HG03175 (cell line): ENCODE data around the gene REPS1.
A peak's percentile ranks its signal among the peaks of the same experiment; 100 is the strongest.

Experiments used
- ATAC-seq: cut with Tn5 transposase; IDR thresholded peaks from one replicate; pipeline ENCODE4 v1.9.1; 2021; ENCODE audit warnings: mild to moderate bottlenecking, moderate library complexity; ENCODE audit not compliant: unreplicated experiment

REPS1 gene

DNA sequence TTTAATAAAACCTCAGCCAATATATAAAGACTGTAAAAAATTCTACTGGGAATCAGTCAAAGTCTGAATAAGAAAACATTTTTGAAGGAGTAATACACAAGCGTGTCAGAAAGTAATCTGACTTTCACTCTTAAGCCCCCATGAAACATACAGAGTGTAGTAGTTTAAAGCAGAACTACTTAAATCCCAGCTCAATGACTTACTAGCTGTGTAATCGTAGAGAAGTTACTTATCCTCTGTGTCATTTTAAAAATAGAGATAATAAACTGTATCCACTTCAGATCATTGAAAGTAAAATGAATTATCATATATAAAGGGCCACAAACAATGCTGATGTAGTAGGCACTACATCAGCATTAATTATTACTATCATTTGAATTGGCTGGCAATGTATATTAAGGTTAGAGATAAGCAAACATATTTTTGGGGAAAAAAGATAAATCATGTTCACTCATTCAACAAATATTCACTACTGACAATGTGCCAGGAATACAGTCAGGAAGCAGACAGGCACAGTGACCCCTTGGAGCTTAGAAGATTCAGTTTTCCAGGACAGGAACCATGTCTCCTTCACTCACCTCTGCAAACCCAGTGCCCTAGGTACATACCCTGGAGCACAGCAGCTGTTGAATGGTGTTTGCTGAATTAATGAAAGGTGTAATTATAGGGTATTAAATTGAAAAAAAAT is 14.4 kb downstream of the REPS1 start:
- ATAC-seq, result no peak

DNA sequence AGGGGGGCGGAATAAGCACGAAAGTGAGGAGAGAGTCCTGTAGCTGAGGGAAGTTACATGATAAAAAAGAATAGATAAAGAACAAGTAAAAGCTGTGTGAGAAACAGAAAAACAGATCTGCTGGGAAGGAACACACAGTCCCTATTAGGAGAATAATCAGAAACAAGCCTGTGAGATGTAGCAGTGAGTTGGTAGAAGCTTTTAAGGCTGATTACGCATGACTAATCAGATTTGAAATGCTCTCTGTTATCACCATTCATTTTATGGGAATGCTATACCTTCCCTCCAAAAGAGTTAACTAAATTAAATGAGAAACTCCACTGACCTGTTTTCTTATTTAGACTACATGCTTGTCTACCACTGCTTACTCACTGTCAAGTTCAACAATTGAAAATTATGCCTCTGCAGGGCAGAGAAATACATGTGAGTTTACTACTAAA is 15.8 kb downstream of the REPS1 start:
- no peak for ATAC-seq

DNA sequence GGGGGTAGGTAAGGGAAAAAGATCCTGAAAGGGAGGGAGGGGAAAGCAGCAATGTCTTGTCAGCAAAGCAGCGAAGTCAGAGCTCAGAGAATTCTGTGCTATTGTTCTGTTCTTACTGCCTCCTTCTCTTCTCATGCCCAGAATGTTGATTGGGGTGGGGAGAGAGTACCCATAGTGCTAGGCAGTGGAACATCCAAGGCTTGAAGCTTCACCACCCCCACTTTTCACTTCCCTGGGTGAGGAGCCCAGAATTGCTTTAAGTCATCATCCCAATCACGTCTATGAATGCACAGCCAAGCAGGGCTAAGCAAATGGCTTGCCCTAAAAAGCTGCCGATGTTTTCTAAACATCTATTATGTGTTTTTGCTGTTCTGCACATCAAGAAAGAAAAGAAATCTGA is 16.5 kb downstream of the REPS1 start:
- no peak for ATAC-seq

DNA sequence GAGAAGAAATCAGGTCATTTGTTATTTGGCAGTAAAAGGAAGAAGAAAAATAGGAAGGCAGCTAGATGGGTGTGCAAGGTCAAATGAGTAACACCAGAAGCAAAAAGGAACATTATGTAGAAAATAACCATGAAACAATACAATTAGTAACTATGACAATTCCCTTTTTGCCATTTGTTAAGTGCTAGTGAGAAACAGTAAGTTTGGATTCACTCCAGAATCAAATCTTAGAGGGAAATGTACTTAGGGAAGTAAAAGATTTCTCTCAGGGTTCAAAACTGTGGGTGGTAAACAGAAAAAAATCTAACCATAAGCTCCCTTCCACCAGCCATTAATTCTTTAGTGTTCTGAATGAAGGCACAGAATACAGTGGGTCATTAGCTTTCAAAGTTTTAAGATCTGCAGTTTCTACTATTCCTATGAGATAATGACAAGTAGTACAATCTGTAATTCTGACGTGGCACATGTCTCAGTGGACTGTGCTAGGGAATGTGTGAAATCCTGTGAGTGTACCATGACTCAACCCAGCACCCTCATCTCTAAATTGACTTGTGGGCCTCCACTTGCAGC is 17.1 kb downstream of the REPS1 start:
- peak; percentile 58 for ATAC-seq

DNA sequence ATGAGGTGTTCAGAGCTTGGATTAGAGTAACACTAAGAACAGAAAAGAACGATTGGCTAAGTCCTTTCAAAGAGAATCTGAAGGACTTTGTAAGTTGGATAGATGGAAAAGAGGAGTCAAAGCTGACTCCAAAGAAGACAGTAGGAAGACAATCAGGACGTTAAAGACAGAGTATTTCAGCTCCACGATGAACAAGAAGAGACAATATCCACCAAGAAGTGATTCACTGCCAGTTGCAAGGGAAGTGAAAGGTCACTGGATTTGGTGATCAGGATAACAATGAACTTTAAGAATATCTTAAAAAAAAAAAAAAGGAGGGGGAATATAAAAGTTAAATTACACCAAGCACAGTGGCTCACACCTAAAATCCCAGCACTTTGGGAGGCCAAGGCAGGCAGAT is 17.9 kb downstream of the REPS1 start:
- no peak for ATAC-seq

DNA sequence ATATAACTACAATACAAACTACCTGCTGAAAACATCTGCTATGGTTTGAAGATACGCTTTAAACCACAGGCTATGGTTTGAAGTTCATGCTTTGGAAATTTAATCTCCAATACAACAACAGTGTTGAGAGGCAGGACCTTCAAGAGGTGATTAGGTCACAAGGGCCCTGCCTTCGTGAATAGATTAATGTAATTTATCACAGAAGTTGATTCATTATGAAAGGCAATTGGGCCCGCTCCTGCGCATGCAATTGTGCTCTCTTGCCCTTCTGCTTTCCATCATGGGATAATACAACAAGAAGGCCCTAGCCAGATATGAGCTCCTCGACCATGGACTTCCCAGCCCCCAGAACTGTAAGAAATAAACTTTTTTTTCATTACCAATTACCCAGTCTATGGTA is 21.2 kb downstream of the REPS1 start:
- no peak for ATAC-seq

DNA sequence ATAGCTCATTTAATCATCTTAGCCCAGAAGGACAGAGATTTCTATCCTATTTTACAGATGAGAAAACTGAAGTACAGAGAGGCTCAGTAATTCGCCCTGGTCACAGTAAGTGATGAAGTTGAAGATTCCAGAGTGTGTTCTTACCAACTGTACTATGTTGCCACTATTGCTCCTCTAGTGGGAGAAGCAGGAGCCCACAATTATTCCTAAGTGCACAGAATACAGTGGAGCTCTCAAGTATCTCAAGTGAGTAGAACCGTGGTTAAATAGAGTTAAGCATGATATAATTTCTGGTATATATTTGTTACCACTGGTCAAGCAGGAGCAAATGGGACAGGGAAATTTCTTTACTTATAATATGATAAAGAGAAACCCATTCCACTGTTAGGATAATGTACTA is 22.1 kb downstream of the REPS1 start:
- no peak for ATAC-seq

DNA sequence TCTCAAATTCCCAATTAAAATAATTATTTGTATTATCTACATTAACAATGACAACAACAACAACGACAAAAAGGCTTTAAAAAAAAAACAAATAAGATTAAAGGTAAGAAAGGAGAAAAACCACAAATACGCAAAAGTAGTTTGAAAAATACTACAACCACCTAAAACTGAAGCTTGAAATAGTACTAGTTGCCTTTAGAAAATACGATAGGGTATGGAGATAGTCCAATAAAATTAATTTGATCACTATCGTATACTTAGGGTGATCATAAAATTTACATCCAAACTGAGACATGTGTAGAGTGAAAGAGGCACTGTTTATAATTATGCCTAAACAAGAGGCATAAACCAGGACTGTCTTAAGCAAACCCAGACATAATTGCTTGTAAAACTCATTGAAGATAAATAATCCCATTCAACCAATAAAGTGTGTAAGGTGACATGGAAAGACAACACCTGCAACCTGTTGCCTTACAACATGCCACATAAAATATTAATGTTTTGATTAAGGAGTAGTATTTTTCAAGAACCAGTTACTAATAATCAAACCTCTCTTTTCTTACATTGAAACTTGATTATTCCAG is 22.7 kb downstream of the REPS1 start:
- no peak for ATAC-seq

DNA sequence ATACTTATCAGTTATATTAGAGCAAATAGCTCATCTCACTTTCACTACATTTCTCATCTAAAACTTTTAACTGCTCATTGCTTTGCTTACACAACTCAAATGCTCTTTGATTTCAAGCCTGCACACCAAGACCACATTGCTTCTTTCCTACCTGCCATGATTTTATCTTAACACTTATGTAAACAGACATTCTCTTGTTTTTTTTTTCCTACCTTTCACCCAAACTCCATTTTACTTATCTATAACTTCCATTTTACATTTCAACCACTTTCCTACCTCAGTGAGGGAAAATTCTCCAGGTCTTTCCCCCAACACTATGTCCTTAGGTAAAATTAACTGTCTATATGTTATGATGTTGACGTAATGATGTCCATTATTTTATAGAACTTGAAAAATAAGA is 24.0 kb downstream of the REPS1 start:
- no peak for ATAC-seq

DNA sequence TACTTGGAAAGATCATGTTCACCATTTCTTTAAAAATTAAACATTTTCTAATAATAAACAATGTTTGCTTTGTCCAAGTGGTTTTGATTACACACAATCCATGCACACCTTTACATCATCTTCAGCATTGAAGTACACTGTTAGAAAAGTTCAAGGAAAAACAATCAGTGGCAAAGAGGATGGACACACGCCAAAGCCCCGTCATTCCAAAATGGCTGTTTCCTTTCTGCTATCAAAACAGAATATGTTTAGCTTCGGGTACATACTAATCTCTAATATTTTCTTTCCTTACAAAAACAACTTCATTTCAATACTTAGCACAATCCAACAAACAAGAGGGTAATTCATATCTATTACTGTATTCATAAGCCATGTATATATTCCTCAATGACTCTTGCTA is 24.5 kb downstream of the REPS1 start:
- no peak for ATAC-seq

DNA sequence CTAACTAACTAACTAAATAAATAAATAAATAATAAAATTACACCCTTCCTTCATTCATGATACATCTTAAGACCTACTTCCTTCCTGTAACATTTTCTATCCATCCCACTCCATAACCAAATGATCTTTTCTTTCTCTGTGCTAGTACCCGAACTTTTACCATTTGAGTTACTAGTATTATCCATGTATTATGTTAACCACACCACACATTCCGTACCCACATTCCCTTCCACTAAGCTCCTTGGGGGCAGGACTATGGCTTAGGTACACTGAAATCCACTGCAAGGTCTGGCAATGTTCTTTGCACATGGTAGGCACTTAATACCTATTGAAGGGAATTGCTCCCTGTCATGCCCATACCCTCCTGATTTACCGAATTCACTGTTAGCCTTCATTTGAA is 24.9 kb downstream of the REPS1 start:
- no peak for ATAC-seq

DNA sequence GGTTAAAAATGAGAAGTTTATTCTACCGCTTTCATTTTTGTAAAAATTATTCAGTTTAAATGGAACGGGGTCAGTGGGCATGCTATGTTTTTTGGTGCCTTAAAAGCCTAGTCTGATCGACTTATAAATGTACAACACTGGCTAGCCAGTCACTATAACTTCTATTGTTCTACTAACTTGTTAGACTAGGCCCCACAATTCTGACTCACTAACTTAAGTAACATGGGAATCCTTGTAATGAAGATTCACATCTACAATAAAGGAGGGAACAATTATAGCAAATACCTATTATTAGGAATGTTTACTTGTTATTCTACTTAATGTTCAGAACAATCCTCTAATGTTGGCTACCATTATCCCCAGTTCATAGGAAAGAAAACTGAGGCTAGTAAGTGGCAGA is 28.5 kb downstream of the REPS1 start:
- no peak for ATAC-seq

DNA sequence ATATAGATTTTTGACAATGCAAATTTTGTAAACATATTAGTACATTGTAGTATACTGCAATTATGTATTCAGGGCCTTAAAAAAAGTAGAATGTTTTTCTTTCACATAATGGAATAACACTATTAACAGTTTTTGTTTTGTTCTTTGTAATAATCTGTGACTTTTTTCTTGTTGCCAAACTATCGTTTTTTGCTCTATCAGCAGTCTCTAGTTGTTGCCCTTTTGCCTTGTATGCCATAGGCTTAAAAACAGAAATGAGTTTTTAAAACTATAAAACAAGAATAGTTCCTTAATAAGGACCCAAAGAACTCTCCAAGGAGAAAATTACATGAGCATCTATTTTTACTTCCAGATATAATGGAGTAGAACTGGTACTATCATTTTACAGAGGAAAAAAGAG is 29.5 kb downstream of the REPS1 start:
- ATAC-seq, result no peak

DNA sequence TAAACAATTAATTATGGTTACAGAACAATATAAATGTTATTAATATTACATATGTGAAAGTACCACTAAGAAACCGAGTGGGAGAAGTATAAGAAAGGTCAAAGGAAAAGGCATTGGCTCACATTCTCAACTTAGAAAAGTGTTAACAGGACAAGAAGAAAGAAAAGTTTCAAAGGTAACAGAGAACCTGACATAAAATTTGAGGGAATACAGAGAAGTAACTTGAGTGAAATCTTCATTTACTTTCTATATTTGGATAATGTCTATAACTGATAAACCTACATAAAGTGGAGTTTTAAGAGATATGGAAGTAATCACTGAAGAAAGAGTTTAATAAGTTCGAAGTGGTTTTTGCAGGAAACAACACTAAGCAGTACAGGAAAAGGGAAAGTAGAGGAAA is 30.1 kb downstream of the REPS1 start:
- no peak for ATAC-seq

DNA sequence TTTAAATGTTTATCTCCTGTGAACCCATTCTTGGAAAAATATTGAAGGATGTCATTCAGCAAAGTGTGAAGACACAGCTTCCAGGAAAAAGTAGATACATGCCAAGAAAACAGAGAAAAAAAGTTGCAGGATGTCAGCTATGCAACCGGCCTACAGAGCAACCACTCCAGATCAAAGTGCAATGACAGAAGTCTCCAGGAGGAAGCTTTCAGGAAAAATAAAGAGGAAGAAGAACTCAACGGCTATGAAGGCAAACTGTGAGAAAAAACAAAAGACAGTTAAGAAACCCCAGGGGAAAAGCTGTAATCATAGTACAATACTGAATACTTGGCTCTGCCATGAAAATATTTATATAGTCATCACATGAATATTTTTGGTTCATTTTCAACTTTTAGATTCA is 30.6 kb downstream of the REPS1 start:
- no peak for ATAC-seq

DNA sequence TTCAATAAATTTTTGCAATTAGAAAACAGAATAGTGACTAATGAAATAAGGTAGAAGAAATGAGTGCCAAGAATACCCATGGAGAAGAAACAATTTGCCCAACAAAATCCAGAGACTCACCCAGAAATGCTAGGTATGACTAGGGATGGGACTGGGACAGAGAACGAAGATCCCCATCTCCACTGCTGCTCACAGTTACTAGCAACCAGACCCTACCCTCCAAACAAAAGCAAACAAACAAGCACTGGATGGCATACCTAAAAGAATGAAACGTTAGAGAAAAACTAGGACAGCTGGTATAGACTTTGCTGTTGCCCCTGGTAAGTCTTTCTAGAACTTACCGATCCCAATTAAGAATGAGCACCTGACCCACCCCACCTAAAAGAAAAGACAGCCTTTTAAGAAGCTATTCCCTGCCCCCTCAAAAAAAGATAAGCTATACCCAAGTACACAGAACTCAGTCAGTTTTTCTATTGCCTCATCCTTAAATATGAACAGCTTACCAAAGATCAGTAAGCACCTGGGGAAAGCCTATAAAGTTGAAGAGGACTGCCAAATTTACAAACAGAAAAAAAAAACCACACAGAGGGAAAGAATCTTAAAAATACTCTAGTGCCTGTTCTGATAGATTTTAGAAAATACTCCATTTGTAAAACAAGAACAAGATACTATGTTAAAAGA is 31.7 kb downstream of the REPS1 start:
- no peak for ATAC-seq

DNA sequence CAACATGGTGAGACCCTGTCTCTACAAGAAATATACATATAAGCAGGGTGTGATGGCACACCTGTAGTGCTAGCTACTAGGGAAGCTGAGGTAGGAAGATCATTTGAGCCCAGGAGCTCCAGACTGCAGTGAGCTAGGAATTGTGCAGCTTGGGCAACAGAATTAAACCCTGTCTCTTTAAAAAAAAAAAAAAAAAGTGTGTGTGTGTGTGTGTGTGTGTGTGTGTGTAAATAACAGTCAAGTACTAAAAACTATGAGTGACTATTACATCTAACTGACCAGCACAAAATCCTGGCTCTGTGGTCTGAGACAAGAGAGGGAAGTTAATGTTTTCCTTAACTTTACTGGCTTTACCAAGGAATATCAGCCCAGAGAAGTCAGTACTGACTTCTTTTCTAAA is 32.8 kb downstream of the REPS1 start:
- no peak for ATAC-seq

DNA sequence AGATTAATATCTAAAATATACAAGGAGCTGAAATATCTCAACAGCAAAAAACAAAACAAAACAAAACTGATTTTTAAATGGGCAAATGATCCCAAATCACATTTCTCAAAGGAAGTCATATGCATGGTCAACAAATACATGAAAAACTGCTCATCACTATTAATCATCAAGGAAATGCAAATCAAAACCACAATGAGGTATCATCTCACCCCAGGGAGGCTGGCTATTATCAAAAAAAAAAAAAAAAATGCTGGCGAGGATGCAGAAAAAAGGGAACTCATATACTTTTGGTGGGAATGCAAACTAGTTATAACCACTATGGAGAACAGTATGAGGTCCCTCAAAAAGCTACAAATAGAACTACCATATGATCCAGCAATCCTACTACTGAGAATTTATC is 34.6 kb downstream of the REPS1 start:
- no peak for ATAC-seq

DNA sequence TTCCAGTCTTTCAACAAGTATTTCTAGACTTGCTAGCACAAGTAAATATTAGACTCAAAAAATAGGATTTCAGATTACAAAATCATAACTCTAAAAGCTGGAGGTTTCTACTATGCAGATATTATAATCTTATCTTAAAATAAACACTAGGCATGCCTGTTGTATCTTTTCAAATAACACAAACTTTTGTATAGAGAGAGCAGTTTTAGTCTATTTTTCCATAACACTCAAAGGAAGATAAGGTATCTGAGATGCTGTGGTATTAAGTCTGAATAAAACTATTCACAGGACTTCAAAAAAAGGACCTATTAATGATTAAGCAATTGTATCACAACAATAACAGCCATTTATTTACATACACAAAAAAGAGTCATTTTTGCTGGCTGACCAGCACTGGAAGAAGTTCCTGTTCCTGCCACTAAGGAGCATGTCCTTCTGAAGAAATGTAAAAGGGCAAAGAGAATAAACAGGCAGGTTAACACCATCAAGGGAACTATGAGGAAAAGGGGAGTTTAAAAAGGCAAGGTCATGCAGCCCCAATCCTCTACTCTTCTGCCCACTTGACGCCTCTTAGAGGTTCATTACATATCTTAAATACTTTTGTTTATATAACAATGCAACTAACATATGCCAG is 39.4 kb downstream of the REPS1 start:
- no peak for ATAC-seq

DNA sequence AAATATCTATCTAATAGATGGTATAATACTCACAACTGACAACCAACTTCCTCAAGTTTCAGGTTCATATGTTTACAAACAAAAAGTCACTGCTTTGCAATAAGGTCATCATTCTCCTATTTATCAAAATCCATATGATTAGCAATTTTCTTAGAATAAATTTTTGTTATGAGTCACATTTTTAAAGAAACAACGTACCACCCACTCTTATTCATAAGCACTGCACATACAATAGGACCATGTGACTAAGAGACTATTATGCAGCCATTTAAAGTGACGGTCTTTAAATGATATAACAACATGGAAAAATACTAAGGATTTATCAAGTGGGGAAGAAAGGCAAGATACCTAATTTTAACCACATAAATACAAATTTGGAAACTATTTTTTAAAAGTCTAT is 40.0 kb downstream of the REPS1 start:
- ATAC-seq, result no peak

DNA sequence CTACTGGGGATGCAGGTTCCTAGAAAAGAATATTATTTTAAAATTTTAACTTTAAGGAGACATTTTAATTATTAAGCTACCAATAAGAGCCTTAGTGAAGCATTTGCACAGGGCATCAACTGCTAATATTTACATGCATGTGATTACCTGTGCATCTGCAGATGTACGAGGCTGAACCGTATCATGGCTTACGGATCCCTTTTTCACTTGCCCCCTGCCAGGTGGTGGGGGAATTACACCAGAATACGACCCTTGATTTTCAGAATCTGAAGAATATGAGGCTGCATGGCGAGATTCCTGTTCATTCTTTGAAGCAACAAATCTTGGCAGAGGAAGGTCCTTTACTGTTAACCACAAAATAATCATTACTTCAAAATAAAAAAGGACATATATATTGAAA is 42.7 kb downstream of the REPS1 start:
- no peak for ATAC-seq

DNA sequence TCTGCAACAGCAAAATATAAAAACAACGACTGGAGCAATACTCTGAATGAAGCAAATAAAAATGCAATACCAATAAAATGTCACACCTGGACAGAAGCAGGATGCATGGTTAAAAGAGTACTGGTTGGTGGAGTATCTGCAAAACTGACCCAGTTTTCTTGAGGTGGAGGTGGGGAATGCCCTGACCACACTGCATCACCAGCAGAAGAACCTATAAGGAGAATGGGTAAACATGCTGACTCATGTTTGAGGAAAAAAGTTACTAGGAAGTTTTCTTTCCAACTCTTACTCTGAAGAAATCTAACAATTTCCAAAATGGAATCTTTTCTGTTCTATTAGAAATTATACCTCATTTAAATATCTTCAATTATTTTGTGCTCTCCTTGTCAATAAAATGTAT is 43.6 kb downstream of the REPS1 start:
- ATAC-seq, result no peak
